ENCODE data around the gene CRTC2. TPM values are rescaled to one million over a fixed set of nuclear protein-coding genes. Genes with fewer than 3 reads are reported as not detected.
A peak's percentile ranks its signal among the peaks of the same experiment; 100 is the strongest.

CRTC2 gene
- total RNA-seq, 2 experiments from 2014 or later: 147 to 152 TPM

- peak within 1 kb of the TSS; percentile 94 for H3K4me3 Mint-ChIP-seq
- peak; percentile 83 to 98 (median 93) for DNase-seq
- H3K9me3 Mint-ChIP-seq: no peaks in the 10 kb centered on the region
- H3K4me3 ChIP-seq (ENCODE audit: low read length): peak within 1 kb of the TSS; percentile 89
- no peak for TF ChIP-seq CTCF (IDR thresholded peaks at IDR 0.05)
- H3K27me3 Mint-ChIP-seq: no peaks in the 10 kb centered on the region
- ChIA-PET CTCF (interaction anchor here (0.6 to 2.6 kb wide), 4 partner anchors 14 to 256 kb away, joined by 3 to 10 read pairs (median 6); partner anchors contain the start of genes DENND4B and JTB), POLR2A (interaction anchor here (0.9 to 3.7 kb wide), 11 partner anchors 8 to 418 kb away, joined by 3 to 52 read pairs (median 7); partner anchors contain the start of genes CHTOP, DENND4B, GATAD2B and JTB)
- intact Hi-C loops (cut with DNase I, micrococcal nuclease): loop anchor here in 1 of 2 experiments (1.0 kb wide), 1 partner anchor 27 kb away; the partner anchor contains the start of gene RPS27
- H3K36me3 ChIP-seq (ENCODE audit: insufficient read depth, low read length): no peaks in the 10 kb centered on the region
- peak within 1 kb of the TSS; percentile 85 to 93 for H3K27ac ChIP-seq (ENCODE audit: low read depth in 1 of 2, low read length in 2 of 2)
- peaks cover 31% of the 10 kb centered on the region for H3K36me3 Mint-ChIP-seq (ENCODE audit: low read depth)
- no peaks in the 10 kb centered on the region for H3K9me3 ChIP-seq (ENCODE audit: control insufficient read depth in 1 of 2, insufficient read depth in 1 of 2, low read length in 2 of 2)
- H3K27me3 ChIP-seq (ENCODE audit: control insufficient read depth in 1 of 2, insufficient read depth in 2 of 2, low read length in 2 of 2): no peaks in the 10 kb centered on the region
- H3K4me1 ChIP-seq (ENCODE audit: insufficient read depth, low read length): peaks cover 64% of the 10 kb centered on the region
- ATAC-seq (ENCODE audit: poor library complexity): peak; percentile 47
- H3K4me1 Mint-ChIP-seq (ENCODE audit: low read depth): peaks cover 67% of the 10 kb centered on the region
- H3K27ac Mint-ChIP-seq: peak within 1 kb of the TSS; percentile 92
Measured at GRCh38 chr1:153963030-153963849, 4.8 kb upstream of the CRTC2 start, which contains the start of gene SLC39A1. SLC39A1 (minus strand) TSS chr1:153963537; CDS start chr1:153962715, 822 bp downstream.

GRCh38 chr1:153962088-153963029 is 3.9 kb upstream of the CRTC2 start:
- peak overlapping the region; percentile 89 for H3K4me3 ChIP-seq (ENCODE audit: low read length)
- POLR2A ChIA-PET: interaction anchor here (0.9 to 3.7 kb wide), 11 partner anchors 8 to 417 kb away, joined by 3 to 52 read pairs (median 7); partner anchors contain the start of genes CHTOP, DENND4B, GATAD2B and JTB
- no peaks in the 10 kb centered on the region for H3K9me3 ChIP-seq (ENCODE audit: control insufficient read depth in 1 of 2, insufficient read depth in 1 of 2, low read length in 2 of 2)
- ATAC-seq (ENCODE audit: poor library complexity): no peak
- Mint-ChIP-seq H3K4me3 (peak overlapping the region; percentile 94), H3K27ac (peak overlapping the region; percentile 92), H3K36me3 (ENCODE audit: low read depth) (peaks cover 34% of the 10 kb centered on the region), H3K27me3 (no peaks in the 10 kb centered on the region), H3K4me1 (ENCODE audit: low read depth) (peaks cover 62% of the 10 kb centered on the region), H3K9me3 (no peaks in the 10 kb centered on the region)
- peaks cover 61% of the 10 kb centered on the region for H3K4me1 ChIP-seq (ENCODE audit: insufficient read depth, low read length)
- intact Hi-C loops (cut with DNase I, micrococcal nuclease): loop anchor here in 1 of 2 experiments (1.0 kb wide), 1 partner anchor 28 kb away; the partner anchor contains the start of gene RPS27
- TF ChIP-seq CTCF (IDR thresholded peaks at IDR 0.05): no peak
- peak in 3 of 14 experiments; percentile 23 to 62 (median 58) for DNase-seq
- no peaks in the 10 kb centered on the region for H3K36me3 ChIP-seq (ENCODE audit: insufficient read depth, low read length)
- CTCF ChIA-PET: interaction anchor here (1.8 to 2.6 kb wide), 2 partner anchors 15 to 17 kb away, joined by 10 read pairs; partner anchors contain the start of genes DENND4B and JTB
- peak overlapping the region; percentile 85 to 93 for H3K27ac ChIP-seq (ENCODE audit: low read depth in 1 of 2, low read length in 2 of 2)
- no peaks in the 10 kb centered on the region for H3K27me3 ChIP-seq (ENCODE audit: control insufficient read depth in 1 of 2, insufficient read depth in 2 of 2, low read length in 2 of 2)

- H3K9me3 ChIP-seq (ENCODE audit: control insufficient read depth in 1 of 2, insufficient read depth in 1 of 2, low read length in 2 of 2): no peaks in the 10 kb centered on the region
- no peaks in the 10 kb centered on the region for H3K27me3 Mint-ChIP-seq
- H3K27ac ChIP-seq (ENCODE audit: low read depth in 1 of 2, low read length in 2 of 2): no peak overlapping the region
- H3K4me3 Mint-ChIP-seq: peak overlapping the region; percentile 94
- intact Hi-C loops (cut with DNase I, micrococcal nuclease): no loop called here
- H3K27ac Mint-ChIP-seq: peak overlapping the region; percentile 92
- H3K27me3 ChIP-seq (ENCODE audit: control insufficient read depth in 1 of 2, insufficient read depth in 2 of 2, low read length in 2 of 2): no peaks in the 10 kb centered on the region
- DNase-seq (no peak), ATAC-seq (ENCODE audit: poor library complexity) (no peak)
- no peaks in the 10 kb centered on the region for H3K9me3 Mint-ChIP-seq
- TF ChIP-seq CTCF (IDR thresholded peaks at IDR 0.05): no peak
- POLR2A ChIA-PET: interaction anchor here (3.7 kb wide), 1 partner anchor 15 kb away, joined by 52 read pairs; the partner anchor contains the start of gene JTB
- CTCF ChIA-PET: interaction anchor here (2.6 kb wide), 1 partner anchor 16 kb away, joined by 10 read pairs; the partner anchor contains the start of gene JTB
- no peak overlapping the region for H3K4me3 ChIP-seq (ENCODE audit: low read length)
- H3K36me3 Mint-ChIP-seq (ENCODE audit: low read depth): peaks cover 36% of the 10 kb centered on the region
- H3K4me1 Mint-ChIP-seq (ENCODE audit: low read depth): peaks cover 63% of the 10 kb centered on the region
- H3K36me3 ChIP-seq (ENCODE audit: insufficient read depth, low read length): no peaks in the 10 kb centered on the region
- H3K4me1 ChIP-seq (ENCODE audit: insufficient read depth, low read length): peaks cover 67% of the 10 kb centered on the region
Measured at GRCh38 chr1:153961421-153961820, 3.0 kb upstream of the CRTC2 start.

Measured in CD4-positive, alpha-beta T cell (primary cell).